ENCODE results near the gene B4GALT1.

GRCh38 chr9:33107762-33108161 is 59.4 kb downstream of the B4GALT1 start:
- TF ChIP-seq CTCF (IDR thresholded peaks at IDR 0.05) (no peak), EZH2 (IDR thresholded peaks at IDR 0.05) (no peak)

All from neural progenitor cell (in vitro differentiated cells).